Memory B cell (primary cell): Measurements from ENCODE around the gene MAFG.

ENCODE experiments used
- ATAC-seq: fragments of 150-1000 bp; cut with Tn5 transposase; 2 replicates; pipeline ENCODE4 v1.10.0; 2021; ENCODE audit warnings: low read depth, mild to moderate bottlenecking, moderate library complexity
- DNase-seq, 2 donors: peaks; one replicate each; pipeline ENCODE4 v3.0.0; 2022; ENCODE audit warnings: low spot score in 2 of 2
- H3K27ac Mint-ChIP-seq: one replicate; pipeline ENCODE4 v1.8.0; 2022; ENCODE audit warnings: mild to moderate bottlenecking, moderate library complexity, mixed read lengths
- H3K27me3 Mint-ChIP-seq: one replicate; pipeline ENCODE4 v1.8.0; 2022; ENCODE audit warnings: mixed read lengths
- H3K36me3 Mint-ChIP-seq: one replicate; pipeline ENCODE4 v1.8.0; 2022; ENCODE audit warnings: mild to moderate bottlenecking, mixed read lengths
- H3K4me1 Mint-ChIP-seq: one replicate; pipeline ENCODE4 v1.8.0; 2022; ENCODE audit warnings: mixed read lengths
- H3K4me3 Mint-ChIP-seq: one replicate; pipeline ENCODE4 v1.8.0; 2022; ENCODE audit warnings: mild to moderate bottlenecking, moderate library complexity, mixed read lengths
- H3K9me3 Mint-ChIP-seq: one replicate; pipeline ENCODE4 v1.8.0; 2022; ENCODE audit warnings: mixed read lengths

The MAFG gene

GRCh38 chr17:81934850-81935708, 7.5 kb upstream of the MAFG start:
- H3K27me3 Mint-ChIP-seq, result peaks cover 2% of the 10 kb centered on the region
- DNase-seq, result no peak
- no peak for ATAC-seq
- H3K9me3 Mint-ChIP-seq, result no peaks in the 10 kb centered on the region
- peaks cover 5% of the 10 kb centered on the region for H3K4me1 Mint-ChIP-seq
- peak overlapping the region; percentile 11 for H3K4me3 Mint-ChIP-seq
- H3K27ac Mint-ChIP-seq, result no peak overlapping the region
- H3K36me3 Mint-ChIP-seq, result no peaks in the 10 kb centered on the region

- H3K9me3 Mint-ChIP-seq, result no peaks in the 10 kb centered on the region
- no peak for ATAC-seq
- H3K36me3 Mint-ChIP-seq, result no peaks in the 10 kb centered on the region
- DNase-seq, result no peak
- no peak overlapping the region for H3K4me3 Mint-ChIP-seq
- H3K27ac Mint-ChIP-seq, result no peak overlapping the region
- H3K4me1 Mint-ChIP-seq, result peaks cover 5% of the 10 kb centered on the region
- H3K27me3 Mint-ChIP-seq, result peaks cover 2% of the 10 kb centered on the region
Observed at GRCh38 chr17:81934098-81934757, 6.7 kb upstream of the MAFG start.

- peaks cover 7% of the 10 kb centered on the region for H3K4me1 Mint-ChIP-seq
- peaks cover 4% of the 10 kb centered on the region for H3K27me3 Mint-ChIP-seq
- H3K4me3 Mint-ChIP-seq, result no peak overlapping the region
- ATAC-seq (no peak), DNase-seq (no peak)
- no peaks in the 10 kb centered on the region for H3K9me3 Mint-ChIP-seq
- H3K27ac Mint-ChIP-seq, result no peak overlapping the region
- no peaks in the 10 kb centered on the region for H3K36me3 Mint-ChIP-seq
Observed at GRCh38 chr17:81933178-81933699, 5.7 kb upstream of the MAFG start.

- Mint-ChIP-seq H3K27me3 (peaks cover 4% of the 10 kb centered on the region), H3K4me1 (peaks cover 7% of the 10 kb centered on the region), H3K27ac (no peak overlapping the region), H3K9me3 (no peaks in the 10 kb centered on the region), H3K36me3 (no peaks in the 10 kb centered on the region), H3K4me3 (no peak overlapping the region)
- ATAC-seq, result no peak
- DNase-seq, result no peak
Observed at GRCh38 chr17:81932333-81932983, 4.9 kb upstream of the MAFG start.

- H3K4me3 Mint-ChIP-seq, result no peak overlapping the region
- ATAC-seq (no peak), DNase-seq (no peak)
- H3K4me1 Mint-ChIP-seq, result peaks cover 7% of the 10 kb centered on the region
- H3K9me3 Mint-ChIP-seq, result no peaks in the 10 kb centered on the region
- H3K27me3 Mint-ChIP-seq, result peaks cover 4% of the 10 kb centered on the region
- no peak overlapping the region for H3K27ac Mint-ChIP-seq
- no peaks in the 10 kb centered on the region for H3K36me3 Mint-ChIP-seq
Observed at GRCh38 chr17:81931557-81932332, 4.2 kb upstream of the MAFG start.

- Mint-ChIP-seq H3K27me3 (peaks cover 4% of the 10 kb centered on the region), H3K4me1 (peaks cover 9% of the 10 kb centered on the region), H3K4me3 (no peak overlapping the region), H3K9me3 (no peaks in the 10 kb centered on the region), H3K36me3 (no peaks in the 10 kb centered on the region), H3K27ac (peak overlapping the region; percentile 8)
- ATAC-seq (no peak), DNase-seq (no peak)
Observed at GRCh38 chr17:81931189-81931556, 3.6 kb upstream of the MAFG start.

GRCh38 chr17:81930142-81931125, 2.9 kb upstream of the MAFG start:
- Mint-ChIP-seq H3K4me1 (peaks cover 9% of the 10 kb centered on the region), H3K27ac (peak overlapping the region; percentile 8)
- ATAC-seq, result peak; percentile 13

GRCh38 chr17:81929253-81930141, 2.0 kb upstream of the MAFG start:
- H3K9me3 Mint-ChIP-seq, result no peaks in the 10 kb centered on the region
- ATAC-seq (no peak), DNase-seq (no peak)
- no peak overlapping the region for H3K27ac Mint-ChIP-seq
- peaks cover 9% of the 10 kb centered on the region for H3K4me1 Mint-ChIP-seq
- H3K4me3 Mint-ChIP-seq, result peak overlapping the region; percentile 22
- peaks cover 4% of the 10 kb centered on the region for H3K27me3 Mint-ChIP-seq
- H3K36me3 Mint-ChIP-seq, result no peaks in the 10 kb centered on the region

More at GRCh38 chr17:81930142-81931125, 2.9 kb upstream of the MAFG start:
- Mint-ChIP-seq H3K27me3 (peaks cover 4% of the 10 kb centered on the region), H3K9me3 (no peaks in the 10 kb centered on the region), H3K4me3 (no peak overlapping the region), H3K36me3 (no peaks in the 10 kb centered on the region)
- no peak for DNase-seq

- Mint-ChIP-seq H3K27me3 (peaks cover 4% of the 10 kb centered on the region), H3K4me3 (peak overlapping the region; percentile 55), H3K4me1 (peaks cover 12% of the 10 kb centered on the region), H3K27ac (no peak overlapping the region), H3K9me3 (no peaks in the 10 kb centered on the region), H3K36me3 (no peaks in the 10 kb centered on the region)
- DNase-seq, result no peak
- no peak for ATAC-seq
Observed at GRCh38 chr17:81928544-81929252, 1.2 kb upstream of the MAFG start.

GRCh38 chr17:81927152-81927652, 333 bp downstream of the MAFG start:
- ATAC-seq (peak; percentile 38), DNase-seq (peak in 1 of 2 donors; percentile 43)
- Mint-ChIP-seq H3K27ac (peak overlapping the region; percentile 53), H3K36me3 (peaks cover 6% of the 10 kb centered on the region), H3K9me3 (no peaks in the 10 kb centered on the region), H3K27me3 (peaks cover 4% of the 10 kb centered on the region), H3K4me1 (peaks cover 12% of the 10 kb centered on the region), H3K4me3 (no peak overlapping the region)

GRCh38 chr17:81926451-81927151, 934 bp downstream of the MAFG start:
- H3K4me1 Mint-ChIP-seq, result peaks cover 12% of the 10 kb centered on the region
- ATAC-seq, result peak; percentile 47
- H3K4me3 Mint-ChIP-seq, result peak overlapping the region; percentile 81
- peaks cover 2% of the 10 kb centered on the region for H3K27me3 Mint-ChIP-seq
- peak overlapping the region; percentile 85 for H3K27ac Mint-ChIP-seq
- H3K36me3 Mint-ChIP-seq, result peaks cover 8% of the 10 kb centered on the region
- peak; percentile 46 to 59 for DNase-seq
- H3K9me3 Mint-ChIP-seq, result no peaks in the 10 kb centered on the region
